Sigmoid colon (tissue), 7 donors: Measurements from ENCODE around the gene SRBD1. TPM values are rescaled to one million over a fixed set of nuclear protein-coding genes. Genes with fewer than 3 reads are reported as not detected.

Experiments used
- DNase-seq: peaks from one replicate; pipeline ENCODE4 v3.0.0-alpha.2; 2019
- H3K27ac ChIP-seq, 4 donors: fragments of 200-600 bp; sonication (generic); one replicate each; pipeline ENCODE4 v1.5.1; 2016 to 2019; ENCODE audit warnings: mild to moderate bottlenecking in 1 of 4
- H3K27me3 ChIP-seq, 3 donors: fragments of 200-600 bp; sonication (generic); one replicate each; pipeline ENCODE4 v1.5.1; 2019; ENCODE audit warnings: mild to moderate bottlenecking in 1 of 3
- H3K36me3 ChIP-seq, 4 donors: fragments of 200-600 bp; sonication (generic); one replicate each; pipeline ENCODE4 v1.5.1; 2016 to 2019
- H3K4me1 ChIP-seq, 4 donors: fragments of 200-600 bp; sonication (generic); one replicate each; pipeline ENCODE4 v1.5.1; 2017 to 2019
- H3K4me3 ChIP-seq, 4 donors: fragments of 200-600 bp; sonication (generic); one replicate each; pipeline ENCODE4 v1.5.1; 2017 to 2019; ENCODE audit warnings: mild to moderate bottlenecking in 2 of 4, moderate library complexity in 1 of 4
- H3K9me3 ChIP-seq, 4 donors: fragments of 200-600 bp in 3 of 4; sonication (generic) in 3 of 4; one replicate each; pipeline versions ENCODE4 v1.5.1 to v1.6.1; 2013 to 2019
- EP300 ChIP-seq, 4 donors: sonication (generic); formaldehyde crosslinking; IDR thresholded peaks; one replicate each; pipeline ENCODE4 v1.6.1; 2017; ENCODE audit warnings: antibody characterized with exemption in 4 of 4
- POLR2A ChIP-seq, 2 donors: fragments of 450-650 bp; IDR thresholded peaks; one replicate each; pipeline ENCODE4 v1.6.1; 2016; ENCODE audit warnings: antibody characterized with exemption in 2 of 2, mild to moderate bottlenecking in 2 of 2, moderate library complexity in 2 of 2
- POLR2AphosphoS5 ChIP-seq, 4 donors: sonication (generic); formaldehyde crosslinking; IDR thresholded peaks; one replicate each; pipeline ENCODE4 v1.6.1; 2017; ENCODE audit warnings: antibody characterized with exemption in 4 of 4
- WGBS, 2 donors: extraction: QIAGEN DNeasy Blood & Tissue Kit; methylation state at CpG; one replicate each; pipeline ENCODE4 v1.1.7; 2013; 5-methylcytosine and 5-hydroxymethylcytosine counted together
- intact Hi-C: fragments of 100-400 bp; cut with DNase I; formaldehyde crosslinking; loops from one replicate; pipeline ENCODE4 v1.15.1; 2023
- polyA plus RNA-seq, 3 donors: library from polyadenylated mRNA; stranded (reverse); fragments of 200-250 nt; gene quantifications; one replicate each; pipeline ENCODE4 v1.2.3, GENCODE V29; 2013
- total RNA-seq, 4 donors: library from RNA; depleted of rRNA; stranded (reverse); fragments of >200 nt; gene quantifications; one replicate each; pipeline ENCODE4 v1.1.0, GENCODE V29; 2016
- TF ChIP-seq, protein P1 (sequence below), 4 experiments: fragments of 450-650 bp in 3 of 4; fragments of 200-600 bp in 1 of 4; IDR thresholded peaks; one replicate each; pipeline ENCODE4 v1.5.1; 2016 to 2019; ENCODE audit warnings: antibody characterized with exemption in 4 of 4, mild to moderate bottlenecking in 3 of 4, moderate library complexity in 2 of 4
- donor health status: healthy with polysubstance abuse.
- donor health status: Bipolar disorder and iron deficiency.
- donor health status: healthy.

The SRBD1 gene
- total and polyA plus RNA-seq, 7 donors, result 9.0 to 31.4 (median 16.0) TPM

DNA sequence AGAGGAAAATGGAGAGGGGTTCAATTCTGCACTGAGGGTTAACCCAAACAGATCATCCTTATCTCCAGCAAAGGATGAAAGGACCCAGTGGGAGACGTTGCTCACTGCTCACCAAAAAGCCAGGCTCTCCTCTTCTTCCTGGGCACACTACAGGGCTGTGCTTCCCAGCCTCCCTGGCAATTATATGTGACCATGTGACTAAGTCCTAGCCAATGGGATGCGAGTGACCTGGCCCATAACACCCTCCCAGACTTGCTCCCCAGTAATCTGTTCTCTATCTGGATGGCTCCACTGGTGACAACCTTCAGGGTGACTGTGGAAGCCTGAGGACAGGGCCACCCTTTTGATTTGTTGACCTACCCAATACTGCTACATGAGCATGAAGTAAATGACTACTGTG is 29.5 kb upstream of the SRBD1 start:
- no peak for TF ChIP-seq EP300 (IDR thresholded peaks at IDR 0.05)
- TF ChIP-seq, protein P1, sequence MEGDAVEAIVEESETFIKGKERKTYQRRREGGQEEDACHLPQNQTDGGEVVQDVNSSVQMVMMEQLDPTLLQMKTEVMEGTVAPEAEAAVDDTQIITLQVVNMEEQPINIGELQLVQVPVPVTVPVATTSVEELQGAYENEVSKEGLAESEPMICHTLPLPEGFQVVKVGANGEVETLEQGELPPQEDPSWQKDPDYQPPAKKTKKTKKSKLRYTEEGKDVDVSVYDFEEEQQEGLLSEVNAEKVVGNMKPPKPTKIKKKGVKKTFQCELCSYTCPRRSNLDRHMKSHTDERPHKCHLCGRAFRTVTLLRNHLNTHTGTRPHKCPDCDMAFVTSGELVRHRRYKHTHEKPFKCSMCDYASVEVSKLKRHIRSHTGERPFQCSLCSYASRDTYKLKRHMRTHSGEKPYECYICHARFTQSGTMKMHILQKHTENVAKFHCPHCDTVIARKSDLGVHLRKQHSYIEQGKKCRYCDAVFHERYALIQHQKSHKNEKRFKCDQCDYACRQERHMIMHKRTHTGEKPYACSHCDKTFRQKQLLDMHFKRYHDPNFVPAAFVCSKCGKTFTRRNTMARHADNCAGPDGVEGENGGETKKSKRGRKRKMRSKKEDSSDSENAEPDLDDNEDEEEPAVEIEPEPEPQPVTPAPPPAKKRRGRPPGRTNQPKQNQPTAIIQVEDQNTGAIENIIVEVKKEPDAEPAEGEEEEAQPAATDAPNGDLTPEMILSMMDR (IDR thresholded peaks at IDR 0.05), result no peak
- TF ChIP-seq POLR2A (IDR thresholded peaks at IDR 0.05), result no peak
- TF ChIP-seq POLR2AphosphoS5 (IDR thresholded peaks at IDR 0.05), result no peak
- intact Hi-C loops, result no loop called here
- no peaks in the 10 kb centered on the region for H3K36me3 ChIP-seq
- peaks cover 0 to 15% (median 5%) of the 10 kb centered on the region in 4 donors for H3K4me1 ChIP-seq
- no peak overlapping the region for H3K4me3 ChIP-seq
- 71 to 86% methylated on average over 2 of the region's 2 CpGs for WGBS, 2 donors
- H3K27me3 ChIP-seq, result peaks cover 0 to 4% (median 0%) of the 10 kb centered on the region in 3 donors
- H3K9me3 ChIP-seq, result no peaks in the 10 kb centered on the region
- H3K27ac ChIP-seq, result no peak overlapping the region
- no peak for DNase-seq

DNA sequence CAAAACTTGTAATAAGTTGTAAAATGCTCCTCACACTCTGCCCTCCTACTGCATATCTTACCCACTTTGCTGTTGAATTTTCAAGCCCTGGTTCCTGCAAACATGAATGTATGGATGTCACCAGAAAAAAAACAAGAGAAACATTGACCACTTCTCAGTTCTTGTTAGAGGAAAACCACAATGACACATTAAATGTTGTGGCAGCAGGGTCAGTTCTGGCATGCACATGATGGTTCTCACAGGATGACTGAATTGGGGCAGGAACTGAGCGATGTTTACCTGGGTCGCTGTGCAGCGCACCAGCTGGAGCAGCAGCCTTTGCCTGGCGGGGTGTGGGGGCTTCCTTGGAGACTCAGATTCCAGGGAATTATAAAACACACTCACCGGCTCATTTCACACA is 26.4 kb upstream of the SRBD1 start:
- Histone ChIP-seq H3K27me3 (no peaks in the 10 kb centered on the region), H3K4me1 (no peaks in the 10 kb centered on the region), H3K4me3 (no peak overlapping the region), H3K27ac (no peak overlapping the region), H3K36me3 (no peaks in the 10 kb centered on the region), H3K9me3 (no peaks in the 10 kb centered on the region)
- DNase-seq, result no peak
- TF ChIP-seq POLR2A (IDR thresholded peaks at IDR 0.05) (no peak), POLR2AphosphoS5 (IDR thresholded peaks at IDR 0.05) (no peak), EP300 (IDR thresholded peaks at IDR 0.05) (no peak)
- TF ChIP-seq, protein P1 (IDR thresholded peaks at IDR 0.05), result no peak
- WGBS, 2 donors, result 63 to 85% methylated on average over 5 of the region's 5 CpGs
- intact Hi-C loops, result no loop called here

DNA sequence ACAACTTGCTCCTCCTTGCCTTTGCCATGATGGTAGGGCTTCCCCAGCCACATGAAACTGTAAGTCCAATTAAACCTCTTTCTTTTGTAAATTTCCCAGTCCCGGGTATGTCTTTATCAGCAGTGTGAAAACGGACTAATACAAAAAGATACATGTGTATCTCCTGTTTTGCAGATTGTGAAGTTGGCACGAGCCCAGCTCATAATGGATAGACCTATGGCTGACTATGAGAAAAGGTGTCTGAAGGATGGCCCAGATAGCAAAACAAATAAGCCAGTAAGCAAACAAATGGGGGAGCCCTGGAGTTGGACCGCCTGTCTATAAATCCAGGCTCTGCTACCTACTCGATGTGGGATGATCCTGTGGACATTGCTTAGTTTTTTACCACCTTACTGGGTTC is 24.9 kb upstream of the SRBD1 start:
- Histone ChIP-seq H3K4me1 (no peaks in the 10 kb centered on the region), H3K27ac (no peak overlapping the region), H3K27me3 (no peaks in the 10 kb centered on the region), H3K9me3 (no peaks in the 10 kb centered on the region), H3K36me3 (no peaks in the 10 kb centered on the region), H3K4me3 (no peak overlapping the region)
- intact Hi-C loops, result no loop called here
- TF ChIP-seq POLR2AphosphoS5 (IDR thresholded peaks at IDR 0.05) (no peak), EP300 (IDR thresholded peaks at IDR 0.05) (no peak), POLR2A (IDR thresholded peaks at IDR 0.05) (no peak)
- TF ChIP-seq, protein P1 (IDR thresholded peaks at IDR 0.05), result no peak
- 83 to 90% methylated on average over 5 of the region's 5 CpGs for WGBS, 2 donors
- no peak for DNase-seq

DNA sequence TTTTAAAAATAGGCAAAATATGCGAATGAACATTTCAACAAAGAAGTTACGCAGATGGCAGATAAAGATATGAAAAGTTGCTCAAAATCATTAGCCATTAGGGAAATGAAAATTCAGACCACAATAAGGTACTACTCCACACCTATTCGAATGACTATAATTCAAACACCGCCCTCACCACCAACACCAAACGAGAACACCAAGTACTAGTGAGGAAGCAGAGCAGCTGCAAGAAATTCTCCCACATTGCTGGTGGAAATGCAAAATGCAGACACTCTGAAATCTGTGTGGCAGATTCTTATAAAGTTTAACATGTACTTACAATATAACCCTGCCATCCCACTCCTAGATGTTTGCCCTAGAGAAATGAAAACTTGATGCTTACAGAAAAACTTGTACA is 23.2 kb upstream of the SRBD1 start:
- intact Hi-C loops, result no loop called here
- 83 to 86% methylated on average over 5 of the region's 5 CpGs for WGBS, 2 donors
- Histone ChIP-seq H3K36me3 (no peaks in the 10 kb centered on the region), H3K4me3 (no peak overlapping the region), H3K27me3 (no peaks in the 10 kb centered on the region), H3K4me1 (no peaks in the 10 kb centered on the region), H3K27ac (no peak overlapping the region), H3K9me3 (no peaks in the 10 kb centered on the region)
- DNase-seq, result no peak
- no peak for TF ChIP-seq POLR2A (IDR thresholded peaks at IDR 0.05)
- no peak for TF ChIP-seq POLR2AphosphoS5 (IDR thresholded peaks at IDR 0.05)
- TF ChIP-seq, protein P1 (IDR thresholded peaks at IDR 0.05), result no peak
- TF ChIP-seq EP300 (IDR thresholded peaks at IDR 0.05), result no peak

DNA sequence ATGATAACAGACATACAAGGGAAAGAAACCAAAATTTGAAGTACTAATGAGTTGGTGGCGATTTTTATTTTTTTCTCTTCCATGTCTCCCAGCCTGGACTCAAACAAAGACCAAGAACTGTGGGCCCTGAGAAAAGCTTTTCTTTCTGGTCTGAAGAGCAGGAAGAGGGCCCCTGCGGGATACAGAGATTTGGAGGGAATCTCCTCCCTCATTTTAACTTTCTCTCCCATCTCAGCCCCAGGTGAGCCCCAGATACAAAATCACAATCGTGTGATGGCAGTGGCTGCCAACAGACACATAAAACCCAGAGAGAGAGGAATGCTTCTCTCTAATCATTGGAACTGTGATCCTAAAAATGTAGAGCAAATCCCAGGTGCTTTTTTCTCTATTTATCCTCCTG is 20.9 kb upstream of the SRBD1 start:
- DNase-seq, result no peak
- TF ChIP-seq, protein P1 (IDR thresholded peaks at IDR 0.05), result no peak
- TF ChIP-seq POLR2A (IDR thresholded peaks at IDR 0.05), result no peak
- no peak for TF ChIP-seq EP300 (IDR thresholded peaks at IDR 0.05)
- TF ChIP-seq POLR2AphosphoS5 (IDR thresholded peaks at IDR 0.05), result no peak
- Histone ChIP-seq H3K27me3 (no peaks in the 10 kb centered on the region), H3K27ac (no peak overlapping the region), H3K36me3 (no peaks in the 10 kb centered on the region), H3K4me3 (no peak overlapping the region), H3K4me1 (no peaks in the 10 kb centered on the region), H3K9me3 (no peaks in the 10 kb centered on the region)
- intact Hi-C loops, result no loop called here
- WGBS, 2 donors, result 83 to 86% methylated on average over 3 of the region's 3 CpGs
